Liver (tissue), 9 donors: Measurements from ENCODE around the gene ENTR1. TPM values are rescaled to one million over a fixed set of nuclear protein-coding genes. Genes with fewer than 3 reads are reported as not detected.

ENCODE experiments used
- DNase-seq: peaks from one replicate; pipeline ENCODE4 v3.0.0-alpha.2; 2017; ENCODE audit warnings: low spot score
- H3K27ac ChIP-seq, 2 donors: one replicate each; pipeline ENCODE4 v1.7.0; 2013; ENCODE audit warnings: inconsistent platforms in 2 of 2, low read length in 2 of 2, control low read depth in 1 of 2, low read depth in 1 of 2, mild to moderate bottlenecking in 1 of 2
- H3K27me3 ChIP-seq, 4 donors: one replicate each; pipeline versions ENCODE4 v1.6.1 to v1.7.0; 2013; ENCODE audit warnings: low read length in 3 of 4, inconsistent platforms in 1 of 4, mild to moderate bottlenecking in 1 of 4, moderate library complexity in 1 of 4; ENCODE audit not compliant: control insufficient read depth in 4 of 4, insufficient read depth in 4 of 4
- H3K36me3 ChIP-seq, 4 donors: one replicate each; pipeline versions ENCODE4 v1.6.1 to v1.7.0; 2013; ENCODE audit warnings: low read length in 3 of 4, mild to moderate bottlenecking in 3 of 4, low read depth in 1 of 4, moderate library complexity in 1 of 4; ENCODE audit not compliant: control insufficient read depth in 4 of 4, insufficient read depth in 3 of 4
- H3K4me1 ChIP-seq, 4 donors: one replicate each; pipeline versions ENCODE4 v1.6.1 to v1.7.0; 2013; ENCODE audit warnings: low read length in 3 of 4, mild to moderate bottlenecking in 3 of 4, moderate library complexity in 1 of 4; ENCODE audit not compliant: control insufficient read depth in 4 of 4, insufficient read depth in 4 of 4
- H3K4me3 ChIP-seq, 3 donors: one replicate each; pipeline versions ENCODE4 v1.6.1 to v1.7.0; 2013; ENCODE audit warnings: low read length in 3 of 3, control low read depth in 1 of 3, low read depth in 1 of 3, mild to moderate bottlenecking in 1 of 3
- H3K9ac ChIP-seq, 2 donors: one replicate each; pipeline ENCODE4 v1.7.0; 2013; ENCODE audit warnings: low read length in 2 of 2, mild to moderate bottlenecking in 2 of 2, moderate library complexity in 2 of 2, control low read depth in 1 of 2, low read depth in 1 of 2
- H3K9me3 ChIP-seq, 4 donors: one replicate each; pipeline versions ENCODE4 v1.6.1 to v1.7.0; 2013; ENCODE audit warnings: low read length in 3 of 4; ENCODE audit not compliant: control insufficient read depth in 4 of 4
- ATF3 ChIP-seq: IDR thresholded peaks from 2 replicates; pipeline ENCODE4 v1.6.1; 2016; ENCODE audit warnings: antibody characterized with exemption
- CTCF ChIP-seq: fragments of 150-350 bp; IDR thresholded peaks from 2 replicates; pipeline ENCODE4 v1.5.1; 2017; ENCODE audit warnings: improper control_type of control experiment, low read depth, low read length; ENCODE audit not compliant: missing input control
- EGR1 ChIP-seq, 2 donors: IDR thresholded peaks; 2 replicates each; pipeline ENCODE4 v1.6.1; 2016 to 2018; ENCODE audit warnings: antibody characterized with exemption in 2 of 2, low read depth in 2 of 2
- FOXA1 ChIP-seq: IDR thresholded peaks from 2 replicates; pipeline ENCODE4 v1.6.1; 2016; ENCODE audit warnings: antibody characterized with exemption
- FOXA2 ChIP-seq: IDR thresholded peaks from 2 replicates; pipeline ENCODE4 v1.6.1; 2016; ENCODE audit warnings: antibody characterized with exemption
- GABPA ChIP-seq, 2 donors: IDR thresholded peaks in 1 of 2; conservative IDR thresholded peaks in 1 of 2; 2 replicates each; pipeline ENCODE4 v1.6.1; 2016; ENCODE audit warnings: antibody characterized with exemption in 2 of 2, mild to moderate bottlenecking in 1 of 2, moderate library complexity in 1 of 2
- HNF4A ChIP-seq, 2 donors: conservative IDR thresholded peaks; 2 replicates each; pipeline ENCODE4 v1.6.1; 2016; ENCODE audit warnings: antibody characterized with exemption in 2 of 2, mild to moderate bottlenecking in 2 of 2
- HNF4G ChIP-seq: IDR thresholded peaks from 2 replicates; pipeline ENCODE4 v1.6.1; 2016; ENCODE audit warnings: antibody characterized with exemption
- JUND ChIP-seq, 2 donors: IDR thresholded peaks; 2 replicates each; pipeline ENCODE4 v1.6.1; 2016; ENCODE audit warnings: antibody characterized with exemption in 2 of 2
- MAX ChIP-seq: IDR thresholded peaks from 2 replicates; pipeline ENCODE4 v1.6.1; 2016; ENCODE audit warnings: antibody characterized with exemption
- NR2F2 ChIP-seq: IDR thresholded peaks from 2 replicates; pipeline ENCODE4 v1.6.1; 2016; ENCODE audit warnings: antibody characterized with exemption
- RAD21 ChIP-seq, 2 donors: IDR thresholded peaks; 2 replicates each; pipeline ENCODE4 v1.6.1; 2016; ENCODE audit warnings: antibody characterized with exemption in 2 of 2, mild to moderate bottlenecking in 2 of 2
- REST ChIP-seq: IDR thresholded peaks from 2 replicates; pipeline ENCODE4 v1.6.1; 2016; ENCODE audit warnings: antibody characterized with exemption, mild to moderate bottlenecking
- RXRA ChIP-seq, 2 donors: IDR thresholded peaks; 2 replicates each; pipeline ENCODE4 v1.6.1; 2017 to 2018; ENCODE audit warnings: antibody characterized with exemption in 2 of 2, mild to moderate bottlenecking in 1 of 2
- SP1 ChIP-seq: IDR thresholded peaks from 2 replicates; pipeline ENCODE4 v1.6.1; 2018; ENCODE audit warnings: antibody characterized with exemption, mild to moderate bottlenecking
- TAF1 ChIP-seq: conservative IDR thresholded peaks from 2 replicates; pipeline ENCODE4 v1.6.1; 2016; ENCODE audit warnings: antibody characterized with exemption, mild to moderate bottlenecking
- YY1 ChIP-seq: IDR thresholded peaks from 2 replicates; pipeline ENCODE4 v1.6.1; 2016; ENCODE audit warnings: antibody characterized with exemption, mild to moderate bottlenecking
- ZBTB33 ChIP-seq: IDR thresholded peaks from 2 replicates; pipeline ENCODE4 v1.6.1; 2016; ENCODE audit warnings: antibody characterized with exemption
- WGBS: extraction: QIAGEN DNeasy Blood & Tissue Kit; methylation state at CpG from one replicate; pipeline ENCODE4 v1.1.7; 2013; 5-methylcytosine and 5-hydroxymethylcytosine counted together
- polyA plus RNA-seq, 2 donors: library from polyadenylated mRNA; stranded (reverse) in 1 of 2; unstranded in 1 of 2; fragments of 200-250 nt in 1 of 2; fragments of >200 nt in 1 of 2; fragmentation: Nextera tagmentation in 1 of 2; extraction: Ambion mirVana in 1 of 2; gene quantifications; one replicate each; pipeline versions ENCODE4 v1.2.1 to v1.2.3, GENCODE V29; 2013 to 2015
- total RNA-seq, 2 donors: library from RNA; depleted of rRNA; stranded (reverse); fragments of >200 nt; gene quantifications; one replicate each; pipeline ENCODE4 v1.2.3, GENCODE V29; 2014
- donor health status: healthy.
- donor health status: healthy.
- donor health status: healthy.
- donor health status: healthy.
- donor health status: healthy.

ENTR1 gene
- total and polyA plus RNA-seq, 4 donors: 11.0 to 28.1 (median 19.1) TPM

- no peak overlapping the region for H3K4me3 ChIP-seq
- TF ChIP-seq MAX: no peak
- TF ChIP-seq RXRA (IDR thresholded peaks at IDR 0.05): no peak
- no peak for TF ChIP-seq ATF3
- no peak for TF ChIP-seq RAD21 (IDR thresholded peaks at IDR 0.05)
- no peak for TF ChIP-seq REST
- TF ChIP-seq YY1: no peak
- TF ChIP-seq FOXA1: no peak
- TF ChIP-seq HNF4A (conservative IDR thresholded peaks at IDR 0.05): no peak
- no peak for TF ChIP-seq HNF4G
- TF ChIP-seq FOXA2: no peak
- no peak for TF ChIP-seq JUND (IDR thresholded peaks at IDR 0.05)
- TF ChIP-seq TAF1: no peak
- no peak for TF ChIP-seq GABPA (IDR thresholded peaks at IDR 0.05 in 1 of 2, conservative IDR thresholded peaks at IDR 0.05 in 1 of 2)
- TF ChIP-seq EGR1 (IDR thresholded peaks at IDR 0.05; ENCODE audit: low read depth in 2 of 2): no peak
- no peak for TF ChIP-seq CTCF
- TF ChIP-seq ZBTB33: no peak
- no peak for TF ChIP-seq NR2F2
- no peak for TF ChIP-seq SP1
- DNase-seq: no peak
- WGBS: 93% methylated on average over 38 of the region's 38 CpGs
- H3K27me3 ChIP-seq: no peaks in the 10 kb centered on the region
- H3K36me3 ChIP-seq: peaks cover 0 to 1% (median 0%) of the 10 kb centered on the region in 4 donors
- H3K9me3 ChIP-seq: no peaks in the 10 kb centered on the region
- no peak overlapping the region for H3K9ac ChIP-seq
- H3K4me1 ChIP-seq: peaks cover 5 to 14% (median 7%) of the 10 kb centered on the region in 4 donors
- H3K27ac ChIP-seq: no peak overlapping the region
Measured at GRCh38 chr9:136359774-136360718, 50.4 kb downstream of the ENTR1 start.
